ENCODE data around the gene OR2A14.

GRCh38 chr7:144148224-144148827 lies 25.4 kb downstream of the OR2A14 start:
- no peak for TF ChIP-seq POLR2AphosphoS5 (IDR thresholded peaks at IDR 0.05; ENCODE audit: borderline replicate concordance, low read depth, low read length)
- TF ChIP-seq EZH2 (IDR thresholded peaks at IDR 0.05): no peak
- no peak for TF ChIP-seq FOXP2 (optimal IDR thresholded peaks at IDR 0.05; ENCODE audit: control extremely low read depth, extremely low read length, insufficient read depth)

All from SK-N-MC (cell line).